GM23338 (cell line): ENCODE data around the gene TENM4. TPM values are rescaled to one million over a fixed set of nuclear protein-coding genes. Genes with fewer than 3 reads are reported as not detected.

ENCODE experiments used
- ATAC-seq: fragments of 200-7000 bp; cut with Tn5 transposase; 3 replicates; pipeline ENCODE4 v1.9.1; 2020
- DNase-seq: peaks from one replicate; pipeline ENCODE4 v3.0.0-alpha.2; 2015; ENCODE audit warnings: low spot score
- H2AFZ ChIP-seq: fragments of 200-600 bp; sonication (generic); 2 replicates; pipeline ENCODE4 v1.8.0; 2016; ENCODE audit warnings: antibody characterized with exemption, mild to moderate bottlenecking, moderate library complexity
- H3F3A ChIP-seq: fragments of 200-600 bp; sonication (generic); replicated peaks from 2 replicates; pipeline ENCODE4 v1.8.0; 2017; ENCODE audit warnings: antibody characterized with exemption, mixed run types, low read depth
- H3K27ac ChIP-seq: fragments of 200-600 bp; sonication (generic); 2 replicates; pipeline ENCODE4 v1.6.1; 2016; ENCODE audit warnings: low read depth
- H3K27me3 ChIP-seq: fragments of 200-600 bp; sonication (generic); 2 replicates; pipeline ENCODE4 v1.8.0; 2016; ENCODE audit warnings: mild to moderate bottlenecking, mixed run types, moderate library complexity; ENCODE audit not compliant: insufficient read depth
- H3K36me3 ChIP-seq: fragments of 200-600 bp; sonication (generic); 2 replicates; pipeline ENCODE4 v1.8.0; 2016; ENCODE audit warnings: mild to moderate bottlenecking; ENCODE audit not compliant: insufficient read depth
- H3K4me1 ChIP-seq: fragments of 200-600 bp; sonication (generic); 2 replicates; pipeline ENCODE4 v1.8.0; 2016; ENCODE audit warnings: mild to moderate bottlenecking, moderate library complexity; ENCODE audit not compliant: insufficient read depth
- H3K4me2 ChIP-seq: fragments of 200-600 bp; sonication (generic); 2 replicates; pipeline ENCODE4 v1.7.1; 2017; ENCODE audit warnings: mixed run types
- H3K4me3 ChIP-seq: fragments of 200-600 bp; sonication (generic); 2 replicates; pipeline ENCODE4 v1.6.1; 2016; ENCODE audit warnings: mixed run types
- H3K79me2 ChIP-seq: fragments of 200-600 bp; sonication (generic); replicated peaks from 2 replicates; pipeline ENCODE4 v1.8.0; 2017; ENCODE audit warnings: mild to moderate bottlenecking; ENCODE audit not compliant: insufficient read depth
- H3K9me2 ChIP-seq: fragments of 200-600 bp; sonication (generic); 2 replicates; pipeline ENCODE4 v1.8.0; 2017; ENCODE audit not compliant: insufficient read depth
- H4K20me1 ChIP-seq: fragments of 200-600 bp; sonication (generic); replicated peaks from 2 replicates; pipeline ENCODE4 v1.8.0; 2017; ENCODE audit warnings: mild to moderate bottlenecking; ENCODE audit not compliant: insufficient read depth
- H3K27ac Mint-ChIP-seq: 2 replicates; pipeline ENCODE4 v1.8.0; 2020; ENCODE audit warnings: inconsistent platforms, mild to moderate bottlenecking, moderate library complexity, mixed read lengths
- H3K27me3 Mint-ChIP-seq: 3 replicates; pipeline ENCODE4 v1.8.0; 2022; ENCODE audit warnings: low read depth, mild to moderate bottlenecking, moderate library complexity, mixed read lengths, inconsistent platforms; ENCODE audit not compliant: insufficient read depth, poor library complexity
- H3K36me3 Mint-ChIP-seq: 3 replicates; pipeline ENCODE4 v1.8.0; 2021; ENCODE audit warnings: low read depth, mild to moderate bottlenecking, inconsistent platforms, moderate library complexity, mixed read lengths
- H3K4me1 Mint-ChIP-seq: 3 replicates; pipeline ENCODE4 v1.8.0; 2020; ENCODE audit warnings: mild to moderate bottlenecking, inconsistent platforms, mixed read lengths
- H3K4me3 Mint-ChIP-seq: 3 replicates; pipeline ENCODE4 v1.8.0; 2021; ENCODE audit warnings: moderate library complexity, mild to moderate bottlenecking, inconsistent platforms, mixed read lengths
- H3K9me3 Mint-ChIP-seq: 3 replicates; pipeline ENCODE4 v1.8.0; 2020; ENCODE audit warnings: moderate library complexity, mild to moderate bottlenecking, inconsistent platforms, mixed read lengths
- CREB1 ChIP-seq: fragments of 250-450 bp; sonication (Bioruptor Pico); IDR thresholded peaks from 2 replicates; pipeline ENCODE4 v1.5.0; 2020; ENCODE audit warnings: low read depth, mild to moderate bottlenecking, moderate library complexity
- CTCF ChIP-seq, 2 experiments: fragments of 200-600 bp in 1 of 2; sonication (generic) in 1 of 2; conservative IDR thresholded peaks; 2 replicates each; pipeline versions ENCODE4 v1.5.1 to v1.6.1; 2016 to 2017; ENCODE audit warnings: antibody characterized with exemption in 2 of 2, low read depth in 2 of 2, mild to moderate bottlenecking in 2 of 2, moderate library complexity in 1 of 2
- ETS1 ChIP-seq: IDR thresholded peaks from 2 replicates; pipeline ENCODE4 v1.6.1; 2016; ENCODE audit warnings: antibody characterized with exemption
- EZH2 ChIP-seq: fragments of 200-600 bp; sonication (generic); IDR thresholded peaks from one replicate; pipeline ENCODE4 v1.8.0; 2017; ENCODE audit warnings: antibody characterized with exemption, mild to moderate bottlenecking, low read depth; ENCODE audit not compliant: unreplicated experiment
- EZH2phosphoT487 ChIP-seq: fragments of 200-600 bp; sonication (generic); IDR thresholded peaks from one replicate; pipeline ENCODE4 v1.8.1; 2018; ENCODE audit warnings: antibody characterized with exemption; ENCODE audit not compliant: unreplicated experiment
- JUNB ChIP-seq: IDR thresholded peaks from one replicate; pipeline ENCODE4 v1.6.1; 2016; ENCODE audit warnings: antibody characterized with exemption; ENCODE audit not compliant: unreplicated experiment
- POLR2AphosphoS5 ChIP-seq: IDR thresholded peaks from 2 replicates; pipeline ENCODE4 v1.6.1; 2016; ENCODE audit warnings: antibody characterized with exemption, low read depth
- REST ChIP-seq: IDR thresholded peaks from one replicate; pipeline ENCODE4 v1.6.1; 2018; ENCODE audit warnings: antibody characterized with exemption; ENCODE audit not compliant: unreplicated experiment
- STAT1 ChIP-seq: IDR thresholded peaks from one replicate; pipeline ENCODE4 v1.6.1; 2016; ENCODE audit warnings: antibody characterized with exemption; ENCODE audit not compliant: unreplicated experiment
- ZNF114 ChIP-seq: fragments of 250-450 bp; sonication (Bioruptor Pico); IDR thresholded peaks from 2 replicates; pipeline ENCODE4 v1.5.0; 2020; ENCODE audit warnings: mild to moderate bottlenecking, moderate library complexity
- ZNF331 ChIP-seq: fragments of 250-450 bp; sonication (Bioruptor Pico); IDR thresholded peaks from 2 replicates; pipeline ENCODE4 v1.5.0; 2020; ENCODE audit warnings: low read depth, mild to moderate bottlenecking, moderate library complexity
- polyA plus RNA-seq: library from polyadenylated mRNA; unstranded; fragments of >200 nt; fragmentation: Nextera tagmentation; extraction: Ambion mirVana; gene quantifications from 2 replicates; pipeline ENCODE4 v1.2.1, GENCODE V29; 2016
- total RNA-seq: library from RNA; depleted of rRNA; stranded (reverse); fragments of >200 nt; shearing (Covaris generic); gene quantifications from 2 replicates; pipeline ENCODE4 v1.2.3, GENCODE V29; 2014

Gene TENM4
- total and polyA plus RNA-seq, 2 experiments from 2014 or later: 7.3 TPM

- no peaks in the 10 kb centered on the region for H3K36me3 ChIP-seq
- no peak overlapping the region for H3K27ac ChIP-seq
- TF ChIP-seq ZNF114 (no peak), ETS1 (no peak)
- ATAC-seq: no peak
- H3K79me2 ChIP-seq: no peaks in the 10 kb centered on the region
- no peak overlapping the region for H3K4me3 ChIP-seq
- H3K9me2 ChIP-seq: peaks cover 5% of the 10 kb centered on the region; the same call in 1 of the 2 replicates
- H3K27me3 Mint-ChIP-seq: no peaks in the 10 kb centered on the region
- no peak for DNase-seq
- H3F3A ChIP-seq: no peaks in the 10 kb centered on the region
- H3K27me3 ChIP-seq: no peaks in the 10 kb centered on the region
- no peak overlapping the region for H2AFZ ChIP-seq
- peaks cover 16% of the 10 kb centered on the region; the same call in 2 of the 3 replicates for H3K4me1 Mint-ChIP-seq
- no peaks in the 10 kb centered on the region for H3K4me1 ChIP-seq
- no peaks in the 10 kb centered on the region for H3K9me3 Mint-ChIP-seq
- no peak overlapping the region for H3K4me2 ChIP-seq
- H3K36me3 Mint-ChIP-seq: no peaks in the 10 kb centered on the region
- H3K27ac Mint-ChIP-seq: no peak overlapping the region
- no peaks in the 10 kb centered on the region for H4K20me1 ChIP-seq
- H3K4me3 Mint-ChIP-seq: no peak overlapping the region
Measured at GRCh38 chr11:79291948-79292347, 148.9 kb downstream of the TENM4 start.

GRCh38 chr11:79290761-79291160, 150.1 kb downstream of the TENM4 start:
- H3K27ac Mint-ChIP-seq: no peak overlapping the region
- no peak overlapping the region for H3K4me3 Mint-ChIP-seq
- no peaks in the 10 kb centered on the region for H3K27me3 Mint-ChIP-seq
- peaks cover 8% of the 10 kb centered on the region; the same call in 2 of the 3 replicates for H3K4me1 Mint-ChIP-seq
- no peaks in the 10 kb centered on the region for H3K36me3 Mint-ChIP-seq
- H3K36me3 ChIP-seq: no peaks in the 10 kb centered on the region
- no peaks in the 10 kb centered on the region for H4K20me1 ChIP-seq
- H2AFZ ChIP-seq: no peak overlapping the region
- no peaks in the 10 kb centered on the region for H3K27me3 ChIP-seq
- ATAC-seq (no peak), DNase-seq (no peak)
- H3K4me2 ChIP-seq: no peak overlapping the region
- no peak overlapping the region for H3K27ac ChIP-seq
- H3K4me3 ChIP-seq: no peak overlapping the region
- no peaks in the 10 kb centered on the region for H3K79me2 ChIP-seq
- no peak for TF ChIP-seq POLR2AphosphoS5
- TF ChIP-seq CREB1 (CRISPR knock-in tag): no peak
- no peak for TF ChIP-seq STAT1
- TF ChIP-seq EZH2: no peak
- no peaks in the 10 kb centered on the region for H3F3A ChIP-seq
- H3K9me2 ChIP-seq: peaks cover 5% of the 10 kb centered on the region; the same call in 1 of the 2 replicates
- H3K4me1 ChIP-seq: no peaks in the 10 kb centered on the region
- H3K9me3 Mint-ChIP-seq: no peaks in the 10 kb centered on the region

- no peak overlapping the region for H3K27ac ChIP-seq
- no peaks in the 10 kb centered on the region for H4K20me1 ChIP-seq
- no peak overlapping the region for H3K4me3 Mint-ChIP-seq
- ATAC-seq: no peak
- H3K27me3 Mint-ChIP-seq: no peaks in the 10 kb centered on the region
- H3K36me3 Mint-ChIP-seq: no peaks in the 10 kb centered on the region; the same call in 1 of the 3 replicates
- no peaks in the 10 kb centered on the region for H3K79me2 ChIP-seq
- DNase-seq: no peak
- no peaks in the 10 kb centered on the region for H3K36me3 ChIP-seq
- no peaks in the 10 kb centered on the region for H3K27me3 ChIP-seq
- peaks cover 3% of the 10 kb centered on the region; the same call in 1 of the 3 replicates for H3K9me3 Mint-ChIP-seq
- H2AFZ ChIP-seq: no peak overlapping the region
- H3K4me2 ChIP-seq: no peak overlapping the region
- peaks cover 4% of the 10 kb centered on the region; the same call in 1 of the 3 replicates for H3K4me1 Mint-ChIP-seq
- H3K4me1 ChIP-seq: no peaks in the 10 kb centered on the region
- no peaks in the 10 kb centered on the region for H3F3A ChIP-seq
- no peak overlapping the region for H3K27ac Mint-ChIP-seq
- H3K4me3 ChIP-seq: no peak overlapping the region
- peaks cover 5% of the 10 kb centered on the region; the same call in 1 of the 2 replicates for H3K9me2 ChIP-seq
- no peak for TF ChIP-seq JUNB
- no peak for TF ChIP-seq ETS1
- TF ChIP-seq EZH2: no peak
- TF ChIP-seq EZH2phosphoT487: no peak
- TF ChIP-seq REST: no peak
- TF ChIP-seq CTCF (conservative IDR thresholded peaks at IDR 0.05; ENCODE audit: low read depth in 2 of 2): no peak
- no peak for TF ChIP-seq POLR2AphosphoS5
- TF ChIP-seq ZNF331 (CRISPR knock-in tag): no peak
Measured at GRCh38 chr11:79287952-79288351, 152.9 kb downstream of the TENM4 start.
